SJSA1 (cell line): ENCODE results near the gene SNX11. TPM values are rescaled to one million over a fixed set of nuclear protein-coding genes. Genes with fewer than 3 reads are reported as not detected.
A peak's percentile ranks its signal among the peaks of the same experiment; 100 is the strongest.
"Not testable (repeated sequence)": the region's sequence is repeated elsewhere in the genome, so short reads cannot be mapped to it uniquely, and the experiment has no call there.

Source experiments
- DNase-seq, 2 experiments: peaks; one replicate each; pipeline ENCODE4 v3.0.0-alpha.2; 2015 to 2020; ENCODE audit warnings: low spot score in 2 of 2, low read depth in 1 of 2
- H3K27ac ChIP-seq: fragments of 250-450 bp; sonication (Bioruptor Pico); 2 replicates; pipeline ENCODE4 v1.5.1; 2020; ENCODE audit warnings: mild to moderate bottlenecking, moderate library complexity
- H3K27me3 ChIP-seq: fragments of 250-450 bp; sonication (Bioruptor Pico); replicated peaks from 2 replicates; pipeline ENCODE4 v1.5.1; 2020; ENCODE audit warnings: mild to moderate bottlenecking, moderate library complexity
- H3K36me3 ChIP-seq: fragments of 250-450 bp; sonication (Bioruptor Pico); 2 replicates; pipeline ENCODE4 v1.5.1; 2020; ENCODE audit warnings: mild to moderate bottlenecking
- H3K4me1 ChIP-seq: fragments of 250-450 bp; sonication (Bioruptor Pico); replicated peaks from 2 replicates; pipeline ENCODE4 v1.6.1; 2021; ENCODE audit warnings: mild to moderate bottlenecking
- H3K4me3 ChIP-seq: fragments of 250-450 bp; sonication (Bioruptor Pico); 2 replicates; pipeline ENCODE4 v1.5.1; 2020; ENCODE audit warnings: mild to moderate bottlenecking
- H3K9me3 ChIP-seq: fragments of 250-450 bp; sonication (Bioruptor Pico); replicated peaks from 2 replicates; pipeline ENCODE4 v1.5.1; 2020; ENCODE audit warnings: mild to moderate bottlenecking
- total RNA-seq: library from RNA; depleted of rRNA; stranded (reverse); fragments of >200 nt; shearing (Covaris generic); gene quantifications from 2 replicates; pipeline ENCODE4 v1.2.3, GENCODE V29; 2014; rRNA removed

SNX11 gene, protein sequence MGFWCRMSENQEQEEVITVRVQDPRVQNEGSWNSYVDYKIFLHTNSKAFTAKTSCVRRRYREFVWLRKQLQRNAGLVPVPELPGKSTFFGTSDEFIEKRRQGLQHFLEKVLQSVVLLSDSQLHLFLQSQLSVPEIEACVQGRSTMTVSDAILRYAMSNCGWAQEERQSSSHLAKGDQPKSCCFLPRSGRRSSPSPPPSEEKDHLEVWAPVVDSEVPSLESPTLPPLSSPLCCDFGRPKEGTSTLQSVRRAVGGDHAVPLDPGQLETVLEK
- 13.3 and 16.4 TPM in 2 replicates for total RNA-seq

DNA sequence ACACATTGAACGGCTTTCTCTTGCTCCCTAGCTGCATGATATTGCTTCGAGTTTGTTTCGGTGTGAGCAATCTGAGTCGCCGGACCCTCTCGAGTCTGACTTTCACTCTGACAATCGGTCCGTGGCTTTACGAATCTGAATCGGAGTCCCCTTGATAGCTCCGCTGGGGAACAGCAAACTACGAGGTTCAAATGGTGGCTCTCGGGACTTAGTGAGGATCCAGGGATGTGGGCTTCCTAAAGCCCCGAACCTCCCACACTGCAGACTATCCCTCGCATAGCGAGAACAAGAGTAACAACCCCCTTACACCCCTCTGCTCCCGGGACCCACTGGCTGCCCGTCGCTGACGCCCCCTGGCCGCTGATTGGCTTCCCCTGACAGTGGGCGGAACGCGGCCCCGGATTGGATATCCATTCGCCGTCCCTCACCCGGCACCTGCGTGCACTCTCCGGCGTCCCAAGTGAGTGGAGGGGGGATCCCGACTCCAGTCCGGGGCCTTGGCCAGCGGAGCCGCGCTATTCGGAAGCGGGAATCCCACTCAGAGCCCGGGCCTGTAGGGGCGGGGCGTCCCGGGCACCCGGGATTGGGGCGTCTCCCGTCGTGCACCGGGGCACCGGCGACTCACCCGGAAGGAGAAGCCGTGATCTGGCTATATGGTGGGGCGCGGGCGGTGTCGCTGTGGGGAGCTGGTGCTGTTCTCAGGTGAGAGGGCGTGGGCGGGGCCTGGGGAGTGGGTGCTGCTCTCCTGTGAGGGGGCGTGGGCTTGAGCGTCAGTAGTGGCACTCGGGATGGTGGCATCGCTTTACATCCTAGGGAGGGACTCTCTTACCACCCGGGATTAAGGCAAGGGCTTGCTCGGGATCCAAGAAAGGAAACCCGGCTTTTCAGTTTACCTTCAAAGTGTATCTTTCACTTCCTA is at the start of gene SNX11:
TSS of gene SNX11 (plus strand) at position 630 of the 919 bp plus-strand sequence. CDS start 4,278 bp downstream, outside the sequence.
- peak within 1 kb of the TSS; percentile 40 for H3K27ac ChIP-seq
- peak; percentile 92 to 93 for DNase-seq
- H3K36me3 ChIP-seq, result 0 out of 2 replicates have a peak, but pooled peaks cover 11% of the 10 kb centered on the region
- H3K4me1 ChIP-seq, result peaks cover 12% of the 10 kb centered on the region
- no peaks in the 10 kb centered on the region for H3K27me3 ChIP-seq
- H3K9me3 ChIP-seq, result no peaks in the 10 kb centered on the region; the same call in 1 of the 2 replicates
- peak within 1 kb of the TSS; percentile 91 for H3K4me3 ChIP-seq

DNA sequence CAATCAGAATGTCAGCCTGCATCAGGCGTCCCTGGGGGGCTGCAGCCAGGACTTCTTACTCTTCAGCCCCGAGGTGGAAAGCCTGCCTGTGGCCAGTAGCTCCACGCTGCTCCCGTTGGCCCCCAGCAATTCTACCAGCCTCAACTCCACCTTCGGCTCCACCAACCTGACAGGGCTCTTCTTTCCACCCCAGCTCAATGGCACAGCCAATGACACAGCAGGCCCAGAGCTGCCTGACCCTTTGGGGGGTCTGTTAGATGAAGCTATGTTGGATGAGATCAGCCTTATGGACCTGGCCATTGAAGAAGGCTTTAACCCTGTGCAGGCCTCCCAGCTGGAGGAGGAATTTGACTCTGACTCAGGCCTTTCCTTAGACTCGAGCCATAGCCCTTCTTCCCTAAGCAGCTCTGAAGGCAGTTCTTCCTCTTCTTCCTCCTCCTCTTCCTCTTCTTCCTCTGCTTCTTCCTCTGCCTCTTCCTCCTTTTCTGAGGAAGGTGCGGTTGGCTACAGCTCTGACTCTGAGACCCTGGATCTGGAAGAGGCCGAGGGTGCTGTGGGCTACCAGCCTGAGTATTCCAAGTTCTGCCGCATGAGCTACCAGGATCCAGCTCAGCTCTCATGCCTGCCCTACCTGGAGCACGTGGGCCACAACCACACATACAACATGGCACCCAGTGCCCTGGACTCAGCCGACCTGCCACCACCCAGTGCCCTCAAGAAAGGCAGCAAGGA is 49.0 kb upstream of the SNX11 start:
- peaks cover 8% of the 10 kb centered on the region for H3K4me1 ChIP-seq

DNA sequence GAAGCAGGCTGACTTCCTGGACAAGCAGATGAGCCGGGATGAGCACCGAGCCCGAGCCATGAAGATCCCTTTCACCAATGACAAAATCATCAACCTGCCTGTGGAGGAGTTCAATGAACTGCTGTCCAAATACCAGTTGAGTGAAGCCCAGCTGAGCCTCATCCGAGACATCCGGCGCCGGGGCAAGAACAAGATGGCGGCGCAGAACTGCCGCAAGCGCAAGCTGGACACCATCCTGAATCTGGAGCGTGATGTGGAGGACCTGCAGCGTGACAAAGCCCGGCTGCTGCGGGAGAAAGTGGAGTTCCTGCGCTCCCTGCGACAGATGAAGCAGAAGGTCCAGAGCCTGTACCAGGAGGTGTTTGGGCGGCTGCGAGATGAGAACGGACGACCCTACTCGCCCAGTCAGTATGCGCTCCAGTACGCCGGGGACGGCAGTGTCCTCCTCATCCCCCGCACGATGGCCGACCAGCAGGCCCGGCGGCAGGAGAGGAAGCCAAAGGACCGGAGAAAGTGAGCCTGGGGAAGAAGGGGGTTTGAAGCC is 48.4 kb upstream of the SNX11 start:
- Histone ChIP-seq H3K36me3 (peaks cover 92% of the 10 kb centered on the region), H3K9me3 (no peaks in the 10 kb centered on the region), H3K27ac (no peak overlapping the region), H3K4me3 (no peak overlapping the region), H3K4me1 (peaks cover 7% of the 10 kb centered on the region), H3K27me3 (no peaks in the 10 kb centered on the region)
- DNase-seq, result no peak

More for the DNA sequence above, 49.0 kb upstream of the SNX11 start:
- Histone ChIP-seq H3K27ac (no peak overlapping the region), H3K27me3 (no peaks in the 10 kb centered on the region), H3K9me3 (no peaks in the 10 kb centered on the region), H3K4me3 (no peak overlapping the region), H3K36me3 (peaks cover 92% of the 10 kb centered on the region)
- no peak for DNase-seq

DNA sequence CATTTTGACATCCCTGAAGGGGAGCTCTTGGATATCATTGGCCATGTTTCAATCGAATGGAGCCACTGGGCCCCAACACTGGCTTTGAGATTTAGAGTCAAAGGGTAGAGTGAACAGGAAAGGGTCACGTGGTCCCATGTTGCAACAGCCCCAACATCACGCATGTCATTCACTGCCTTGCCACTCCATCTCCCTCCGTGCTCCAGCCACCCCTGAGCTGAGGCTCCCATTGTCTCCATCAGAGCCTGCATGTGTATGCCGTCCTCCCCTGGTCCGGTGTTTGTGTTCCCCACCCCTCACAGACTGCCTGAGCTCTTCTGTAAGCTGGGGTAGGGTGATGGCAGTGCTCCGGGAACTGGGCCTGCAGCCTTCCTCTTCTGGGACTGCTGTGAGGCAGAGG is 47.3 kb upstream of the SNX11 start:
- Histone ChIP-seq H3K4me1 (peaks cover 7% of the 10 kb centered on the region), H3K36me3 (peaks cover 95% of the 10 kb centered on the region), H3K4me3 (no peak overlapping the region), H3K9me3 (no peaks in the 10 kb centered on the region), H3K27me3 (no peaks in the 10 kb centered on the region), H3K27ac (no peak overlapping the region)
- DNase-seq, result no peak

DNA sequence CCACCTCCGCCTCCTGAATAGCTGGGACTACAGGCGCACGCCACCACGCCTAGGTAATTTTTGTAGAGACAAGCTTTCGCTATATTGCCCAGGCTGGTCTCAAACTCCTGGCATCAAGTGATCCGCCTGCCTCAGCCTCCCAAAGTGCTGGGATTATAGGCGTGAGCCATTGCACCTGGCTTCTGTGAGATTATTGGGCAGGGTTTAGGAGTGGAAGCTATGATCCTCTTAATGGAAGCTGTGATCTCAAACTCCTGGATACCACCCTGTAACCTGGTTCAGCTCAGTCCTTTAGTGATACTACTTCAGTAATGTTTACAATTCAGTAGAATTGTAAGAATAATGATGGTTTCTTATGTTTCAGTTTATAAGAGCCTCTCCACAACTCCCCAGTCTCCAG is 45.3 kb upstream of the SNX11 start:
- Histone ChIP-seq H3K27ac (no peak overlapping the region), H3K27me3 (no peaks in the 10 kb centered on the region), H3K4me3 (no peak overlapping the region), H3K9me3 (no peaks in the 10 kb centered on the region), H3K4me1 (no peaks in the 10 kb centered on the region), H3K36me3 (peaks cover 92% of the 10 kb centered on the region)
- DNase-seq, result no peak

DNA sequence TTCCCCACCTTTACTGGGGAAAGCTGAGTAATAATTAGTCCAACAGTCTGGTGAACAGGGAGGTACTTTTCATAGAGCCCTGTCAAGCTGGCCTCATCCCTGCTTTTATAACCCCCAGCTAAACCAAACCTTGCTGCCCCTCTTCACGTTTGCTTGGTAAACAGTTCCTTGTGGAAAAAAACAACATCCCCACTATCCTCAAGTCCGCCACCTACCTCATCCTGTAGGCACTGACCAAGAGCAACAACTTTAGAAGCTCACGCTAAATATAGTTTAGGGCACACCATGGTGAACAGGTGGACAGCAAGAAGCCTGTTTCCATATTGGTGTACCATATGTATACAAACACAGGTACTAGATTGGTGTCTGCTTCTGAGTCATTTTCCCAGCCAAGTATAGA is 42.9 kb upstream of the SNX11 start:
- no peak for DNase-seq
- Histone ChIP-seq H3K27me3 (no peaks in the 10 kb centered on the region), H3K27ac (no peak overlapping the region), H3K4me3 (no peak overlapping the region), H3K36me3 (peaks cover 91% of the 10 kb centered on the region), H3K9me3 (no peaks in the 10 kb centered on the region), H3K4me1 (no peaks in the 10 kb centered on the region)

DNA sequence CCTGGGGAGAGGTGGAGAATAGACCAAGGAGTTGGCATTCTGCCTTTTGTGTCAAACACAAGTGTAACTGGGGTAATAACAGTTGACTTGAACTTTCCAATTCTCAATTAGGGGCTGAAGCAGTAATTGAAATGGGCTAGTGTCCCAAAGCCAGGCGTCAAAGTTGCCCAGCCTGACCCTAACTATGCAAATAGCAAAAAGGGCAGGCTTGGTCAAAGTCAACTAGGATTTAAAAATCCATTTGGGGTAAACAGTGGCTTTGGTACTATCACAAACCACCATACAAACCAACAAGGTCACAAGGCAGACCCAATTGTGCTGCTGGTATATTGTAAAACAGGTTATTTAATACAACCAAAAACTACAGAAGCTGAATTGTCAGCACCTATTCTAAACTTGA is 41.4 kb upstream of the SNX11 start:
- DNase-seq, result no peak
- Histone ChIP-seq H3K4me3 (no peak overlapping the region), H3K27ac (no peak overlapping the region), H3K36me3 (peaks cover 92% of the 10 kb centered on the region), H3K4me1 (no peaks in the 10 kb centered on the region), H3K9me3 (no peaks in the 10 kb centered on the region), H3K27me3 (no peaks in the 10 kb centered on the region)

DNA sequence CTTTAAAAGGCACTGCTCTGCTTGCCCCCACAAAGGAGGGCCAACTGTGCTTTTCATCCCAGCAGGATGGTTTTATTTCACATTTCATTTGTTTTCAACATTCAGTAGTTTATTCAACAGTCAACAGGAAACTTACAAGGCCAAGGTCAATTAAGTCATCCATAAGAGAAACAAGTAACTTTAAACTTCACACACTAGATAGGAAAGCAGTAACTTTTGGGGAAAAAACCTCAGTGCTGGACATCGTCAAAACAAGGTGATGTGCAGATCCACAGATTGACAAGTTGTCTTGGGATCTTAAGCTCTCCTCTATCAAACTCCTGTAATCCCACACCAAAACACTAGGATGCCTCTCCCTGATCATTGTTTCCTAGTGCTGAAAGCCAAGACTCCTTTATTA is 40.9 kb upstream of the SNX11 start:
- Histone ChIP-seq H3K27me3 (no peaks in the 10 kb centered on the region), H3K4me1 (no peaks in the 10 kb centered on the region), H3K27ac (no peak overlapping the region), H3K4me3 (no peak overlapping the region), H3K9me3 (no peaks in the 10 kb centered on the region), H3K36me3 (peaks cover 92% of the 10 kb centered on the region)
- DNase-seq, result no peak

DNA sequence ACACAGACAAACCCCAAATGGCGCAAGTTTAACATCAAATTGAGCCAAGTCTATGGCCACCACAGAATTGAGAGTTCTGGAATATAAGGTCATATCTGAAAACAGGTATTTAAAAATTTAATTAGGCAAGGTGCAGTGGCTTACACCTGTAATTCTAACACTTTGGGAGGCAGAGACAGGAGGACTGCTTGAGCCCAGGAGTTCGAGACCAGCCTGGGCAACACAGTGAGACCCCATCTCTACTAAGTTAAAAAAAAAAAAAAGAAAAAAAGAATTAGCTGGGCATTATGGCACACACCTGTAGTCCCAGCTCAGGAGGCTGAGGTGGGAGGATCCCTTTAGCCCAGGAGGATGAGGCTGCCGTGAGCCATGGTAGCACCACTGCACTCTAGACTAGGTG is 40.3 kb upstream of the SNX11 start:
- Histone ChIP-seq H3K4me1 (no peaks in the 10 kb centered on the region), H3K27ac (no peak overlapping the region)

DNA sequence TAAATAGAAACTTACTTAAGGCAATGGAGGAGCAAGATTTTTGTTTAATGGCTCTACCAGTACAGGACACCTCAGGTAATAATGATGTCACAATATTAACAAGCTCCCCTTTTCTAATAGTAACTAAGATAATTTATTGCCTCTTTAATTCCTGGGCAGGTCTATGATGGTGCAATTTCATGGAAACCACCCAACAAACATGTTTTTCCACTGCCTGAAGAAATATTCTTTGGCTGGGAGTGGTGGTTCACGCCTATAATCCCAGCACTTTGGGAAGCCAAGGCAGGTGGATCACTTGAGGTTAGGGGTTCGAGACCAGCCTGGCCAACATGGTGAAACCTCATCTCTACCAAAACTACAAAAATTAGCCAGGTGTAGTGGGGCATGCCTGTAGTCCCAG is 39.8 kb upstream of the SNX11 start:
- H3K9me3 ChIP-seq, H3K27me3 ChIP-seq, DNase-seq, H3K4me1 ChIP-seq, H3K27ac ChIP-seq, H3K4me3 ChIP-seq: not testable (repeated sequence)
- H3K36me3 ChIP-seq, result peaks cover 92% of the 10 kb centered on the region

More for the DNA sequence above, 40.3 kb upstream of the SNX11 start:
- Histone ChIP-seq H3K36me3 (peaks cover 92% of the 10 kb centered on the region), H3K4me3 (no peak overlapping the region), H3K9me3 (no peaks in the 10 kb centered on the region), H3K27me3 (no peaks in the 10 kb centered on the region)
- DNase-seq, result no peak

DNA sequence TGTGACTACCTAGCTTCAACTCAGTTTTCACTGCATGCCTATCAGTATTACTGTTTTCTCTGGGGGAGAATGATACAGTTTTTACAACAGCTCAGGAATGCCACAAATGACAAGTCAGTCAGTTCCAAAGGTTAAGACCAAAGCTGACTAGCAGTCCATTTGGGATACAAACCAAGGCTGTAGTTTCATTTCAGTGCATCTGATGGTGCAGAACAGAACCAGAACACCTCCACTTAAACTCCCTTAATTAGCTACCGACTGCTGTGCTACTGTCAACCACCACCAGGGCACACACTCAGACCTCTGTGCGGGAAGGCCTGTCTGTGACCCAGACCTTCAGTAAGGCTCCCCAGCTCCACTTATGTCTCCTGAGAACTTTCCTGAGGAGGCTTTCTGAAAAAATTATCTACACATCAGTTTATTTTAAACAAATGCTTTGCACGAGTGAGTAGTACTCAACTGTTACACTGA is 39.0 kb upstream of the SNX11 start:
- H3K4me3 ChIP-seq, result no peak overlapping the region
- DNase-seq, result no peak
- H3K27ac ChIP-seq, result no peak overlapping the region

DNA sequence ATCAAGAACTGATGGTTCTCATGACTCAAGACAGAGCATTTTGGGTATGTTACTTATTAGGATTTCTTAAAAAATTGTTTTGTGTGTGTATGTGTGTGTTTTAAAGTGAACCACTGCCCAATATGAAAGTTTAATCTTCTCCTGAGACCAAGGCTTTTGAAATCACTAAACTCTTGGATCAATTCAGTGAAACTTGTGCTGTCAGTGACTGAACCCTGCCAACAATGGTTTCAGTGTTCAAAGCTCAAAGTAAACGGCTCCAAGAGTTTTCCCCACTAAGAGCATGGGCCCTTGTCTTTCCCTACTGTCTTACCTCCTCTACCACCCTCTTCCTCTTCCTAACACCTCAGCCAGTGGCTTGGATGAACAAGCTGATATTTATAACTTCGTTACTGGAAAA is 37.4 kb upstream of the SNX11 start:
- peaks cover 91% of the 10 kb centered on the region for H3K36me3 ChIP-seq

More for the DNA sequence above, 39.0 kb upstream of the SNX11 start:
- Histone ChIP-seq H3K4me1 (no peaks in the 10 kb centered on the region), H3K27me3 (no peaks in the 10 kb centered on the region), H3K36me3 (peaks cover 92% of the 10 kb centered on the region), H3K9me3 (no peaks in the 10 kb centered on the region)

DNA sequence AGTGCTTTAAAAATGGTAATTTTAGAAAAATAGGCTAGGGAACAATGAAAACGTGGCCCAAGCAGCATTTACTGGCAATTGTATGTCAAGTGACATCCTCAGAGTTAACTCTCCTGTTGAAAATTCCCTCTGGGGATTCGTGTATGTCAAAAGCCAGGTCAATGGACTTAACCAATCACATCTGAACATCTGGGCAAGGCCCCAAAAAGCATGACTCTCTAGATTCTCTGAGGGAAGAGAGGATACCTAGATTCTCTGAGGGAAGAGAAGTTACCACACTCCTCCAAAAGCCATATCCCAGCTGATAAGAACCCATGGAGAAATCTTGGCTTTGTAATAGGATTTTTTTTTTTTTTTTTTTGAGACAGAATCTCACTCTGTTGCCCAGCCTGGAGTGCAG is 35.9 kb upstream of the SNX11 start:
- DNase-seq, result no peak

More for the DNA sequence above, 37.4 kb upstream of the SNX11 start:
- Histone ChIP-seq H3K9me3 (no peaks in the 10 kb centered on the region), H3K4me1 (no peaks in the 10 kb centered on the region), H3K27me3 (no peaks in the 10 kb centered on the region), H3K27ac (no peak overlapping the region), H3K4me3 (no peak overlapping the region)
- no peak for DNase-seq

More for the DNA sequence above, 35.9 kb upstream of the SNX11 start:
- H3K4me1 ChIP-seq, result no peaks in the 10 kb centered on the region
- H3K27me3 ChIP-seq, result no peaks in the 10 kb centered on the region
- H3K4me3 ChIP-seq, result no peak overlapping the region
- H3K9me3 ChIP-seq, result no peaks in the 10 kb centered on the region
- H3K36me3 ChIP-seq, result peaks cover 94% of the 10 kb centered on the region
- H3K27ac ChIP-seq, result no peak overlapping the region
